SW 1271 (cell line): Measurements from ENCODE around the gene XPC.

Experiments
- DNase-seq, 2 experiments: peaks; one replicate each; lab custom pipeline; 2025; lab: John Stamatoyannopoulos, UW

Gene XPC

DNA sequence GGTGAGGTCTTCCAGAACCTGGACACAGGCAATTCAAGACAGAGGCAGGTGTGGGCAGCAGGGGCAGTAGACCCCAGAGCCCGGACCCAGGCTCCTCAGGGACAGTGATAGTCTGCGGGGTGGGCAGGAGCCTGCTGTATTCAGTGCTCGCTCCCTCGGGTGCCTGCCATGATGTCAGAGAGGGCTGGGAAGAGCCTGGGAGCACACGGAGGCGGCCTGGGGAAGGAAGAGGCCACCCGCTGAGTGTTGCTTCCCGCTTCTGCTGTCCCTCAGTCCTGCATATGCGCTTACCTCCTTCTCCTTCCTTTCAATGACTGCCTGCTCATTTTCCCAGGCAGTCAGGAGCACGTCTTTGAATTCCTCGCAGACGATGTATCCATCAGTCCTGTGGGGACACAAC lies 30.8 kb downstream of the XPC start:
- DNase-seq = no peak

GRCh38 chr3:14147066-14147435 lies 31.4 kb downstream of the XPC start:
- DNase-seq = no peak

- DNase-seq = no peak
Measured at GRCh38 chr3:14146381-14147065, 31.9 kb downstream of the XPC start.

GRCh38 chr3:14145670-14146380 lies 32.6 kb downstream of the XPC start:
- no peak for DNase-seq

GRCh38 chr3:14145236-14145635 lies 33.2 kb downstream of the XPC start:
- DNase-seq = no peak

DNA sequence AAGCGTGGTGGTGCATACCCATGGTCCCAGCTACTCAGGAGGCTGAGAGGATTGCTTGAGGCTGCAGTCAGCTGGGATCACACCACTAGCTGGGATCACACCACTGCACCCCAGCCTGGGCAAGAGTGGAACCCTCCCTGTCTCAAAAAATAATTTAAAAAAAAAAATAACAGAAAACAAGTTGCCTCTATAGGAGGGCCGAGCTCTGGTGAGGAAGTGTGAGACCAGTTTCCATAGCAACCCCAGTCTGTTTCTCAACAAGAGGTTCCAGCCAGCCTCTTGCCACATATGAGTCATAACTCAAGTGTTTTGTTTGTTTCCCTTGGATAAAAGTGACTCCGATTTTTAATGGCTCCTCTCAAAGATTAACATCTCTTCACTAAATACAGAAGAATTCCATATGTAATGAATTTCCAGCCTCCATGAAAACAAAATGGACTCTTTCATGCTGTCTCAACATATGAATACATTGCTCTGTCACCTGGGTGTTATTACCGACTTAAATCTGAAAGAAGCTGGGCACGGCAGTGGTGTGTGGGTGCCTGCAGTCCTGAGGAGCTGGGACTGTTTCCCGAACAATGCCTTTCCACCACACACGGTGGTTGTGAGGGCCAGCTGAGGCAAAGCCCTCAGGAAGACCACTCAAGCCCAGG lies 33.9 kb downstream of the XPC start:
- DNase-seq = peak; percentile 97 to 98

GRCh38 chr3:14143271-14144225 lies 34.9 kb downstream of the XPC start:
- DNase-seq = peak; percentile 72 to 89

- DNase-seq = no peak
Measured at GRCh38 chr3:14142567-14143270, 35.7 kb downstream of the XPC start.

GRCh38 chr3:14141602-14142341 lies 36.6 kb downstream of the XPC start:
- no peak for DNase-seq

DNA sequence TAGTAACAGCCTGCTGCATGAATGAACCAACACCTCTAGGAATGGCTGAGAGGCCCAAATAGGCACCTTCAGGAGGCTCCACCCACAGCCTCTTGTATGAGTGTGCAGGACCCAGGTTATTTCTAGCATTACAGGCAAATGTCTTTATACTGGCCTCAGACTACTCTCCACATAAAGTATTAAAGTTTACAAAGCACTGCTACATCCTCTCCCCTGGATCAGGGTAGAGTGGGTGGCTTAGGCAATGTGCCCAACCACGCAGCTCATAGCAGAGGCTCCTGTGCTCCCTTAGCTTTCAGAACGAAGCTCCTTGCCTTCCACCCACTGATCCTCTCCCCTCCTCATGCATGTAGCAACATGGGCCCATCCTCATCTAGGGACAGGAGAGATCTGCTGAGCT lies 37.3 kb downstream of the XPC start:
- no peak for DNase-seq

DNA sequence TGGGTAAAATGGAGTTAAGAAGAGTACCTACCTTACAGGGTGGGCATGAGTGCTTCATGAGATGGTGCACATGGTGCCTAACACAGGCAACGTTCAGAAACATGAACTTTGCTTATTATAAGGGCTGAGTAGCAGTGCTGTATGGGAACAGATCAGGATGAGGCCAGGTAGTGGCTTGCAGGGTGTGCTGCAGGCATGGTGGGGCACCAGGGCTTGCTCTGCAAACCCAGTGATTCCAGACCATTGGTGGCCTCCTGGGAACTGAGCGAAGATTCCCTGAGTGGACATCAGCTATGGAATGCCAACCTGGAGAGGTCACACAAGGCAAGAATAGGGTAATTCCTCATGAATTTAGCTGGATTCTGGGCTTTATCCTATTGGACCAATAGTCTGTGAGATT lies 37.7 kb downstream of the XPC start:
- DNase-seq = no peak

DNA sequence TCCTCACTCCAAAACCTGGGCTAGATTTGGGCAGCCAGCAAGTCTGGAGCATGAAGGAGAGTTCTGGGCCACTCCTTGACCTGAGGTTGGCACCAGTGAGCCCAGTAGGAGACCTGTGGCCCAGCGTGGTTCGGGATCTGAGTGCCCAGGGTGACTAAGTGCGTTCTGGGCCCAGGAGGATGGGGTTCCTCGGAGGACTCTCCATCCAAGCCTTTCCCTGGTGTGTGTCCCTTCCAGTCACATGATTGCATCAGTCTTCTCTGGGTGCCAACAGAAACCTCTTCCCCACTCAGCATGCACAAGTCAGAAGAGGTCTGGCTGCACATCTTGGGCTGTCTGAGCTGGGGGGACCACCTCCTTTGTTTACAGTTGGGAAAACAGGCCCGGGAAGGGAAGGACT lies 38.6 kb downstream of the XPC start:
- DNase-seq = no peak

DNA sequence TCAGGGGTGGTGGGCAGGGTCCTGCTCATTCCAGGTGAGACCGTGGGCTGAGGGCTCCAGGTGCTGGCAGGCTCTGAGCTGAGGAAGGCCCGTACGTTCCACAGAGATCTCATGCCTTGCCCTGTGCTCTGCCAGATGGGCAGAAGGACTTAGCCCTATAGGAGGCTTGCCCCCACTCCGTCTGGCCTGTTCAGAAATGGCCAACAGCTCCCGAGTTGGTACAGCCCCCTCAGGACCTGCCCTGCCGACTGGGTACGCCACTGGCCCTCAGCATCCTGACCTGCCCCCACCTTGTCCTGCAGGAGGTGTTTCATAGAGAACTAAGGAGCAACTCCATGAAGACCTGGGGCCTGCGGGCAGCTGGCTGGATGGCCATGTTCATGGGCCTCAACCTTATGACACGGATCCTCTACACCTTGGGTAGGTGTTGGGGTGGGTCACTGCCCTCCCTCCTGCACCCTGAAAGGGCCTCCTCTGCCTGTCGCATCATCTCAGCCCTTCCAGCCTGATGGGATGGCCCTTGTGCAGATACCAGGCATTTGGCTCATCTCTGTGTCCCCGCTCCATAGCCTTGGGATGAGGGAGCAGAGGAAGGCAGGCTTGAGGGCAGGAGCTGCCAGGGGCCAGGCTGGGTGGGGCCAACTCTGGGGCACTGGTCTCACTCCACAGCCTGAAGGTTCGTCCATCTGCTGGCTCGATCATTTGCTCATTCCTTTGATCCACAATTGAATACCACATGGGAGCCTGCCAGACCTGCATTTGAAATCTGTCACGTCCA lies 39.3 kb downstream of the XPC start:
- no peak for DNase-seq

GRCh38 chr3:14138109-14138877 lies 40.1 kb downstream of the XPC start:
- no peak for DNase-seq

DNA sequence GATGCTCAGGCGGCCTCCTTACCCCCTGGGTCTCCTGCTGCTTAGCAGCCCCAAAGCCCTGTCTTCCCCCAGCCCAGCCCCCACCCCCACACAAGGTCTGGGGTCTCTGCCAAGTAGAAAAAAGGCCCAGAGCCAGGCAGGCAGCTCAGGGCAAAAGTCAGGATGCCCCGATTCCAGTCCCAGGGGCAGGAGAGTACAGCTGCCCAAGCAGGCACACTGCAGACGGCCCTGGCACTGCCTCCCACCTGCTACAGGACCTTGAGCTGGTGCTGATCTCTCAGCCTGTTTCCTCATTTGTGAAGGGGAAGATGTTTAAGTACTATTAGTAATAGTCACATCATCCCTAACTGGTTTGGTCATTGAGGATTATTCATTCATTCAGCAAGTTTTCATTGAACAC lies 41.0 kb downstream of the XPC start:
- no peak for DNase-seq

- no peak for DNase-seq
Measured at GRCh38 chr3:14137004-14137403, 41.4 kb downstream of the XPC start.

- DNase-seq = no peak
Measured at GRCh38 chr3:14135581-14135980, 42.8 kb downstream of the XPC start.

DNA sequence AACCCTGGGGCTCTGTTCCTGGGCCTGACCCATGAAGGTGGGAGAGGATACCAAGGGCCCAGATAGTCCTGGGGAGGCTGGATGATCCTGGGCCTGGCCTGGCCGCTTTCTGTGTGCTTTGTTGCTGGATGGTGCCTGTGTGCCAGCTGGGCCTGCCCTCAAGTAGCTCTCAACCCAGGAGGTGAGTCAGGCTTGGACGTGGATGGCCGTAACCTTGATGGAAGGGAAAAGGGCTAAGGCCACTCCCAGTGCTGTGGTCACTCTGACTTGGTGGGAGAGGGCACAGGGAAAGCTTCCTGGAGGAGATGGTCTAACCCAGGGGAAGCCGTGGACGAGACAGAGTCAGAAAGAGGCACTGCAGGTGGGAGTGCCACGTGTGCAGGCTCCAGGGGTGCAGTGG lies 44.1 kb downstream of the XPC start:
- no peak for DNase-seq

DNA sequence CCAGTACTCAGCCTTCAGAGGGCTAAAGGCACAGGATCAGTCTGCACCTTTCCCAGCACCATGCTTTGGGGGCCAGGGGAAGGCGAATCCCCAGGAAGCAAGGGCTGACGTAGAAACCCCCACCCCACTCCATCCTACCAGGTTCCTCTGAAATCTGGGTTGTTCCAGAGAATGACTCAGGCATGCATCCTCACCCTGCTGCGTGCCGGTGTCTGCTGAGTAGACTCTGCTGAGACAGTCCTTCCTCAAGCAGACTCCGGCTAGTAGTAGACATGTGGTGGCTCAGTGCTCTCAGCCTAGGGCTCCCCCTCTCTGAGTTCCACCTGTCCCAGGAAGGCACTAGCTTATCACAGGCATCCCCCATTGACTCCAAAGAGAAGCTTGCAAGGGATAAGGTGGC lies 44.5 kb downstream of the XPC start:
- no peak for DNase-seq
